Activated T-helper 2 cell treated with anti-CD3 and anti-CD28 coated beads, Interferon-gamma antibody, Interleukin-2, Interleukin-4, amounts not matched to agents 10 μg/mL and 5 μg/mL and 100 μg/mL, durations not matched to agents 14 hours and 24 hours and 36 hours (primary cell): ENCODE results near the gene ATP8A1. TPM values are rescaled to one million over a fixed set of nuclear protein-coding genes. Genes with fewer than 3 reads are reported as not detected.
A peak's percentile ranks its signal among the peaks of the same experiment; 100 is the strongest.

Experiments
- DNase-seq: peaks from one replicate; pipeline ENCODE4 v3.0.0; 2021; ENCODE audit warnings: low spot score
- H3K27ac Mint-ChIP-seq: one replicate; pipeline ENCODE4 v1.8.0; 2021; ENCODE audit warnings: mixed read lengths
- H3K27me3 Mint-ChIP-seq: one replicate; pipeline ENCODE4 v1.8.0; 2021; ENCODE audit warnings: low read depth, mixed read lengths
- H3K36me3 Mint-ChIP-seq: one replicate; pipeline ENCODE4 v1.8.0; 2021; ENCODE audit warnings: low read depth, mixed read lengths
- H3K4me1 Mint-ChIP-seq: one replicate; pipeline ENCODE4 v1.8.0; 2021; ENCODE audit warnings: low read depth, mixed read lengths
- H3K4me3 Mint-ChIP-seq: one replicate; pipeline ENCODE4 v1.8.0; 2021; ENCODE audit warnings: low read depth, mild to moderate bottlenecking, moderate library complexity, mixed read lengths
- H3K9me3 Mint-ChIP-seq: one replicate; pipeline ENCODE4 v1.8.0; 2021; ENCODE audit warnings: mixed read lengths
- intact Hi-C: fragments of 100-400 bp; cut with micrococcal nuclease; formaldehyde crosslinking; loops from one replicate; pipeline ENCODE4 v1.15.1; 2023
- total RNA-seq: library from RNA; stranded (reverse); gene quantifications from 2 replicates; pipeline ENCODE4 v1.2.3, GENCODE V29; 2022

ATP8A1 gene
- total RNA-seq, 1 donor from 2014 or later = 14.6 TPM

- Mint-ChIP-seq H3K27ac (no peak overlapping the region), H3K4me1 (peaks cover 12% of the 10 kb centered on the region), H3K36me3 (peaks cover 34% of the 10 kb centered on the region), H3K9me3 (no peaks in the 10 kb centered on the region), H3K27me3 (no peaks in the 10 kb centered on the region), H3K4me3 (no peak overlapping the region)
- intact Hi-C loops = no loop called here
- no peak for DNase-seq
Observed at GRCh38 chr4:42458657-42459056, 198.2 kb downstream of the ATP8A1 start.

- peaks cover 17% of the 10 kb centered on the region for H3K36me3 Mint-ChIP-seq
Observed at GRCh38 chr4:42454755-42455420, 202.0 kb downstream of the ATP8A1 start.

GRCh38 chr4:42453612-42454011 lies 203.3 kb downstream of the ATP8A1 start:
- Mint-ChIP-seq H3K4me1 (no peaks in the 10 kb centered on the region), H3K9me3 (no peaks in the 10 kb centered on the region), H3K27me3 (no peaks in the 10 kb centered on the region), H3K4me3 (no peak overlapping the region), H3K27ac (no peak overlapping the region), H3K36me3 (peaks cover 19% of the 10 kb centered on the region)
- intact Hi-C loops = no loop called here
- DNase-seq = no peak

More at GRCh38 chr4:42454755-42455420, 202.0 kb downstream of the ATP8A1 start:
- no peaks in the 10 kb centered on the region for H3K27me3 Mint-ChIP-seq
- no peak overlapping the region for H3K4me3 Mint-ChIP-seq
- no peak for DNase-seq
- H3K4me1 Mint-ChIP-seq = peaks cover 4% of the 10 kb centered on the region
- intact Hi-C loops = no loop called here
- H3K9me3 Mint-ChIP-seq = no peaks in the 10 kb centered on the region
- H3K27ac Mint-ChIP-seq = no peak overlapping the region

GRCh38 chr4:42452823-42453222 lies 204.1 kb downstream of the ATP8A1 start:
- intact Hi-C loops = no loop called here
- Mint-ChIP-seq H3K27ac (no peak overlapping the region), H3K4me3 (no peak overlapping the region), H3K4me1 (no peaks in the 10 kb centered on the region), H3K27me3 (no peaks in the 10 kb centered on the region), H3K9me3 (no peaks in the 10 kb centered on the region), H3K36me3 (peaks cover 19% of the 10 kb centered on the region)
- DNase-seq = no peak

- Mint-ChIP-seq H3K27me3 (no peaks in the 10 kb centered on the region), H3K27ac (no peak overlapping the region), H3K4me3 (no peak overlapping the region), H3K36me3 (peaks cover 34% of the 10 kb centered on the region), H3K9me3 (no peaks in the 10 kb centered on the region), H3K4me1 (peaks cover 10% of the 10 kb centered on the region)
- intact Hi-C loops = no loop called here
- DNase-seq = no peak
Observed at GRCh38 chr4:42446823-42447222, 210.1 kb downstream of the ATP8A1 start.

GRCh38 chr4:42445038-42445437 lies 211.9 kb downstream of the ATP8A1 start:
- DNase-seq = no peak

GRCh38 chr4:42442601-42443000 lies 214.3 kb downstream of the ATP8A1 start:
- no peaks in the 10 kb centered on the region for H3K9me3 Mint-ChIP-seq
- no peak for DNase-seq
- intact Hi-C loops = no loop called here
- peak overlapping the region; percentile 53 for H3K27ac Mint-ChIP-seq
- no peaks in the 10 kb centered on the region for H3K27me3 Mint-ChIP-seq
- H3K4me1 Mint-ChIP-seq = peaks cover 10% of the 10 kb centered on the region
- H3K4me3 Mint-ChIP-seq = no peak overlapping the region
- peaks cover 16% of the 10 kb centered on the region for H3K36me3 Mint-ChIP-seq

More at GRCh38 chr4:42445038-42445437, 211.9 kb downstream of the ATP8A1 start:
- Mint-ChIP-seq H3K4me1 (peaks cover 10% of the 10 kb centered on the region), H3K36me3 (peaks cover 22% of the 10 kb centered on the region), H3K9me3 (no peaks in the 10 kb centered on the region), H3K4me3 (no peak overlapping the region), H3K27ac (no peak overlapping the region), H3K27me3 (no peaks in the 10 kb centered on the region)
- intact Hi-C loops = no loop called here

- Mint-ChIP-seq H3K4me3 (no peak overlapping the region), H3K36me3 (peaks cover 14% of the 10 kb centered on the region), H3K27me3 (no peaks in the 10 kb centered on the region), H3K4me1 (peaks cover 10% of the 10 kb centered on the region), H3K27ac (no peak overlapping the region), H3K9me3 (no peaks in the 10 kb centered on the region)
- DNase-seq = no peak
- intact Hi-C loops = no loop called here
Observed at GRCh38 chr4:42440083-42440482, 216.8 kb downstream of the ATP8A1 start.

- Mint-ChIP-seq H3K27ac (no peak overlapping the region), H3K4me3 (no peak overlapping the region), H3K36me3 (peaks cover 3% of the 10 kb centered on the region), H3K27me3 (no peaks in the 10 kb centered on the region), H3K4me1 (no peaks in the 10 kb centered on the region), H3K9me3 (no peaks in the 10 kb centered on the region)
- intact Hi-C loops = no loop called here
- no peak for DNase-seq
Observed at GRCh38 chr4:42436928-42437565, 219.9 kb downstream of the ATP8A1 start.

- no peak overlapping the region for H3K4me3 Mint-ChIP-seq
- intact Hi-C loops = no loop called here
- H3K27ac Mint-ChIP-seq = no peak overlapping the region
- no peaks in the 10 kb centered on the region for H3K4me1 Mint-ChIP-seq
- H3K9me3 Mint-ChIP-seq = no peaks in the 10 kb centered on the region
- peaks cover 3% of the 10 kb centered on the region for H3K36me3 Mint-ChIP-seq
- no peaks in the 10 kb centered on the region for H3K27me3 Mint-ChIP-seq
- no peak for DNase-seq
Observed at GRCh38 chr4:42428036-42428435, 228.9 kb downstream of the ATP8A1 start.

GRCh38 chr4:42425146-42426065 lies 231.5 kb downstream of the ATP8A1 start:
- H3K27ac Mint-ChIP-seq = no peak overlapping the region
- no peak for DNase-seq
- H3K36me3 Mint-ChIP-seq = peaks cover 13% of the 10 kb centered on the region
- H3K4me1 Mint-ChIP-seq = no peaks in the 10 kb centered on the region
- H3K4me3 Mint-ChIP-seq = no peak overlapping the region
- intact Hi-C loops = no loop called here
- no peaks in the 10 kb centered on the region for H3K9me3 Mint-ChIP-seq
- no peaks in the 10 kb centered on the region for H3K27me3 Mint-ChIP-seq

GRCh38 chr4:42420140-42420539 lies 236.8 kb downstream of the ATP8A1 start:
- H3K27me3 Mint-ChIP-seq = no peaks in the 10 kb centered on the region
- no peak overlapping the region for H3K4me3 Mint-ChIP-seq
- intact Hi-C loops = no loop called here
- H3K36me3 Mint-ChIP-seq = peaks cover 15% of the 10 kb centered on the region
- H3K4me1 Mint-ChIP-seq = no peaks in the 10 kb centered on the region
- H3K27ac Mint-ChIP-seq = no peak overlapping the region
- H3K9me3 Mint-ChIP-seq = no peaks in the 10 kb centered on the region
- no peak for DNase-seq

GRCh38 chr4:42417550-42417949 lies 239.4 kb downstream of the ATP8A1 start:
- H3K27me3 Mint-ChIP-seq = no peaks in the 10 kb centered on the region
- no peak overlapping the region for H3K27ac Mint-ChIP-seq
- peaks cover 12% of the 10 kb centered on the region for H3K36me3 Mint-ChIP-seq
- intact Hi-C loops = no loop called here
- H3K9me3 Mint-ChIP-seq = no peaks in the 10 kb centered on the region
- DNase-seq = no peak
- H3K4me3 Mint-ChIP-seq = no peak overlapping the region
- H3K4me1 Mint-ChIP-seq = no peaks in the 10 kb centered on the region
